Neural cell (in vitro differentiated cells): ENCODE data around the gene NPR3.

Experiments
- EP300 ChIP-seq: fragments of 450-650 bp; conservative IDR thresholded peaks from 2 replicates; pipeline ENCODE4 v1.6.1; 2014; ENCODE audit warnings: antibody characterized with exemption, mild to moderate bottlenecking, moderate library complexity; ENCODE audit not compliant: poor library complexity, severe bottlenecking
- EZH2 ChIP-seq: fragments of 200-600, 300-800 bp; shearing (Covaris generic), sonication (generic); IDR thresholded peaks from 2 replicates; pipeline ENCODE4 v1.6.1; 2014; ENCODE audit warnings: antibody characterized with exemption, low read length, borderline replicate concordance, mild to moderate bottlenecking; ENCODE audit not compliant: insufficient read depth, poor library complexity, severe bottlenecking
- MXI1 ChIP-seq: fragments of 450-650 bp; conservative IDR thresholded peaks from 2 replicates; pipeline ENCODE4 v1.6.1; 2014; ENCODE audit warnings: antibody characterized with exemption, mild to moderate bottlenecking; ENCODE audit not compliant: poor library complexity, severe bottlenecking
- POLR2AphosphoS5 ChIP-seq: IDR thresholded peaks from 2 replicates; pipeline ENCODE4 v1.6.1; 2012
- RAD21 ChIP-seq: fragments of 450-650 bp; conservative IDR thresholded peaks from 2 replicates; pipeline ENCODE4 v1.6.1; 2014; ENCODE audit warnings: antibody characterized with exemption, mild to moderate bottlenecking, moderate library complexity
- TF ChIP-seq, protein P1 (sequence below): fragments of 450-650 bp; IDR thresholded peaks from 2 replicates; pipeline ENCODE4 v1.5.1; 2014; ENCODE audit warnings: antibody characterized with exemption, mild to moderate bottlenecking, moderate library complexity; ENCODE audit not compliant: poor library complexity, severe bottlenecking
- TF ChIP-seq, protein P2 (sequence below): IDR thresholded peaks from 2 replicates; pipeline ENCODE4 v1.6.1; 2012; ENCODE audit warnings: borderline replicate concordance

DNA sequence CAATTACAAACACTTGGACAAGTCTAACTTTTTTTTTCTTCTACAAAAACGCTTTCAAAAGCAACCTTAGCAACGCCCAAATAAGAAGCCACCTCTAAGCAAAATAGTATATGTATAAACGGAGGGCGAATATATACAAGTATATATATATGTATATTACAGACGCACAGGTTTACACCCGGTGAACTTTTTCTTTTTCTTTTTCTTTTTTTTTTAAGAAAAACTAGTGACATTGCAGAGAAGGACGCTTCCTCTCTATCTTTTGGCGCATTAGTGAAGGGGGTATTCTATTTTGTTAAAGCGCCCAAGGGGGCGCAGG is 200 bp downstream of the NPR3 start:
- TF ChIP-seq EZH2 = no peak
- TF ChIP-seq, protein P1, sequence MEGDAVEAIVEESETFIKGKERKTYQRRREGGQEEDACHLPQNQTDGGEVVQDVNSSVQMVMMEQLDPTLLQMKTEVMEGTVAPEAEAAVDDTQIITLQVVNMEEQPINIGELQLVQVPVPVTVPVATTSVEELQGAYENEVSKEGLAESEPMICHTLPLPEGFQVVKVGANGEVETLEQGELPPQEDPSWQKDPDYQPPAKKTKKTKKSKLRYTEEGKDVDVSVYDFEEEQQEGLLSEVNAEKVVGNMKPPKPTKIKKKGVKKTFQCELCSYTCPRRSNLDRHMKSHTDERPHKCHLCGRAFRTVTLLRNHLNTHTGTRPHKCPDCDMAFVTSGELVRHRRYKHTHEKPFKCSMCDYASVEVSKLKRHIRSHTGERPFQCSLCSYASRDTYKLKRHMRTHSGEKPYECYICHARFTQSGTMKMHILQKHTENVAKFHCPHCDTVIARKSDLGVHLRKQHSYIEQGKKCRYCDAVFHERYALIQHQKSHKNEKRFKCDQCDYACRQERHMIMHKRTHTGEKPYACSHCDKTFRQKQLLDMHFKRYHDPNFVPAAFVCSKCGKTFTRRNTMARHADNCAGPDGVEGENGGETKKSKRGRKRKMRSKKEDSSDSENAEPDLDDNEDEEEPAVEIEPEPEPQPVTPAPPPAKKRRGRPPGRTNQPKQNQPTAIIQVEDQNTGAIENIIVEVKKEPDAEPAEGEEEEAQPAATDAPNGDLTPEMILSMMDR = no peak
- TF ChIP-seq RAD21 = no peak
- TF ChIP-seq POLR2AphosphoS5 = no peak
- no peak for TF ChIP-seq MXI1
- no peak for TF ChIP-seq EP300
- TF ChIP-seq, protein P2, sequence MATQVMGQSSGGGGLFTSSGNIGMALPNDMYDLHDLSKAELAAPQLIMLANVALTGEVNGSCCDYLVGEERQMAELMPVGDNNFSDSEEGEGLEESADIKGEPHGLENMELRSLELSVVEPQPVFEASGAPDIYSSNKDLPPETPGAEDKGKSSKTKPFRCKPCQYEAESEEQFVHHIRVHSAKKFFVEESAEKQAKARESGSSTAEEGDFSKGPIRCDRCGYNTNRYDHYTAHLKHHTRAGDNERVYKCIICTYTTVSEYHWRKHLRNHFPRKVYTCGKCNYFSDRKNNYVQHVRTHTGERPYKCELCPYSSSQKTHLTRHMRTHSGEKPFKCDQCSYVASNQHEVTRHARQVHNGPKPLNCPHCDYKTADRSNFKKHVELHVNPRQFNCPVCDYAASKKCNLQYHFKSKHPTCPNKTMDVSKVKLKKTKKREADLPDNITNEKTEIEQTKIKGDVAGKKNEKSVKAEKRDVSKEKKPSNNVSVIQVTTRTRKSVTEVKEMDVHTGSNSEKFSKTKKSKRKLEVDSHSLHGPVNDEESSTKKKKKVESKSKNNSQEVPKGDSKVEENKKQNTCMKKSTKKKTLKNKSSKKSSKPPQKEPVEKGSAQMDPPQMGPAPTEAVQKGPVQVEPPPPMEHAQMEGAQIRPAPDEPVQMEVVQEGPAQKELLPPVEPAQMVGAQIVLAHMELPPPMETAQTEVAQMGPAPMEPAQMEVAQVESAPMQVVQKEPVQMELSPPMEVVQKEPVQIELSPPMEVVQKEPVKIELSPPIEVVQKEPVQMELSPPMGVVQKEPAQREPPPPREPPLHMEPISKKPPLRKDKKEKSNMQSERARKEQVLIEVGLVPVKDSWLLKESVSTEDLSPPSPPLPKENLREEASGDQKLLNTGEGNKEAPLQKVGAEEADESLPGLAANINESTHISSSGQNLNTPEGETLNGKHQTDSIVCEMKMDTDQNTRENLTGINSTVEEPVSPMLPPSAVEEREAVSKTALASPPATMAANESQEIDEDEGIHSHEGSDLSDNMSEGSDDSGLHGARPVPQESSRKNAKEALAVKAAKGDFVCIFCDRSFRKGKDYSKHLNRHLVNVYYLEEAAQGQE = no peak
